ENCODE measurements around the gene ABCF2. TPM values are rescaled to one million over a fixed set of nuclear protein-coding genes. Genes with fewer than 3 reads are reported as not detected.

Gene ABCF2
- total RNA-seq, 1 experiment from 2014 or later = 55.5 TPM

DNA sequence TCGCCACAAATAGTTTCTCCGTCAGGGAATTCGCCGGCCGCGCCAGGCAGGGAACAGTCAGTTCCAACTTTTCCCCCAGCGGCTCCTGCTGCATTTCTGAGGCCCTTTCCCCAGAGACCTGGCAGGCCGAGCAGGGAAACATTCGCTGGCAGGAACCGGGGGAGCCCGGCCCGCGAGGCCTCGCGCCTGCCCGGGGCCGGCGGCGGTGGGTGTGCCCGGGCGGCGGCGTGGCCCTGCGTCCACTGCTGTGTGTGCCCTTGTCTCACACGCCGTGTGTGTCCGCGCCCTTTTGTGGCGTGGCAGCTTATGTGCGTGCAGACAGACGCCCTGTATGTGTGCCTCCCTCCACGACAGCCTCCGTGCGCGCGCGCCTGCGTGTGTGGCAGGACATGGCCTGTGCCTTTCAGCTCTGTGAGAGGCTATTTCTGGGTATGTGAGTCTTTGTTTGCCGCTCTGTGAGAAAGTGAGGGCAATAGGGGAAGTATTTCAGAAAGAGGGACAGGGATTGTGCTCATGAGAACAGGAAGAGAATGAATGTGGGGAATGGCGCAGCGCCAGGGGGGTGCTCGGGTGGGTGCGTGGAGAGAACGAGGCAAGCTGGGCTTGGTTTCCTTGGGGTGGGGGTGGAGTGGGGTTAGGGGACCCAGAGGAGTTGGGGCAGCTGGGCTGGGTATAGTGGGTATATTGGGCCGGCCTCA lies 22.2 kb upstream of the ABCF2 start:
- POLR2A ChIA-PET (ENCODE audit: unreplicated experiment) = no interaction called here
- peak; percentile 35 for DNase-seq

DNA sequence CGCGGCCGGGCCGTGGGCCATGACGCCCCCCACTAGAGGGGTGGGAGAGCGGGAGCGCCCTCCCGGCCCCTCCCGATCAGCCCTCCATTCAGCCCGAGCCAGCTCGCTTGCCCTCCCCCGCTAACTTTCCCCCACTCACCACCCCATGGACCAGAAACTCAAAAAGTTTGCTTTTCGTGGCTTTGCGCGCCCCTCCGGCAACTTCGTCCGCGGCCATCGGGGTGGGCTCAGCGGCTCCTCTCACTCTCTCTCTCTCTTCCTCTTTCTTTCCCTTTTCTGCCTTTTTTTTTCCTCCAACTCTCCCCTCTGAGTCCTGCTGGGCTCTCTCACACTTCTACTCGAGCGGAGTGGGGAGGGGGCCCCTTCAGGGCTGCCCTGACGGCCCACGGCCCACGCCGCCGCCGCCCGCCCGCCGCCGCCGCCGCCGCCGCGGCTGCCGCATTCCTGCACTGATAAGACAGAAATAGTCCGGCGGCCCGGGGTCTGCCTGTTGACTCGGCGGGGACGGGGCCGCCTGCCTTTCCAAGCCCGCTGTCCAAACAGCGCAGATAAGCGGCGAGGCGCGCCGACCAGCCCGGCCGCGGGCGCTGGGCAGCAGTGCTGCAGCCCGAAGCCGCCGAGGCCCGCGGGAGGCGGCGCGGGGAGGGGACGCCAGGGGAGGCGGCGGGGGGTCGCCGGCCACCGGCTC lies 21.5 kb upstream of the ABCF2 start, which contains the start of gene SMARCD3:
SMARCD3 (minus strand) TSS at position 349 of the 688 bp plus-strand sequence; CDS start at position 217, 132 bp downstream.
- H3K9me2 ChIP-seq (replicated peaks; ENCODE audit: low read length) = no peaks in the 10 kb centered on the region
- no peak within 1 kb of the TSS for H3K27ac ChIP-seq (ENCODE audit: low read length)
- no peak for TF ChIP-seq EZH2 (IDR thresholded peaks at IDR 0.05; ENCODE audit: low read length, unreplicated experiment)
- TF ChIP-seq, protein P1, sequence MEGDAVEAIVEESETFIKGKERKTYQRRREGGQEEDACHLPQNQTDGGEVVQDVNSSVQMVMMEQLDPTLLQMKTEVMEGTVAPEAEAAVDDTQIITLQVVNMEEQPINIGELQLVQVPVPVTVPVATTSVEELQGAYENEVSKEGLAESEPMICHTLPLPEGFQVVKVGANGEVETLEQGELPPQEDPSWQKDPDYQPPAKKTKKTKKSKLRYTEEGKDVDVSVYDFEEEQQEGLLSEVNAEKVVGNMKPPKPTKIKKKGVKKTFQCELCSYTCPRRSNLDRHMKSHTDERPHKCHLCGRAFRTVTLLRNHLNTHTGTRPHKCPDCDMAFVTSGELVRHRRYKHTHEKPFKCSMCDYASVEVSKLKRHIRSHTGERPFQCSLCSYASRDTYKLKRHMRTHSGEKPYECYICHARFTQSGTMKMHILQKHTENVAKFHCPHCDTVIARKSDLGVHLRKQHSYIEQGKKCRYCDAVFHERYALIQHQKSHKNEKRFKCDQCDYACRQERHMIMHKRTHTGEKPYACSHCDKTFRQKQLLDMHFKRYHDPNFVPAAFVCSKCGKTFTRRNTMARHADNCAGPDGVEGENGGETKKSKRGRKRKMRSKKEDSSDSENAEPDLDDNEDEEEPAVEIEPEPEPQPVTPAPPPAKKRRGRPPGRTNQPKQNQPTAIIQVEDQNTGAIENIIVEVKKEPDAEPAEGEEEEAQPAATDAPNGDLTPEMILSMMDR (conservative IDR thresholded peaks at IDR 0.05; ENCODE audit: low read depth, low read length) = no peak
- TF ChIP-seq EZH2phosphoT487 (IDR thresholded peaks at IDR 0.05; ENCODE audit: borderline replicate concordance, low read length) = no peak
- H2AFZ ChIP-seq (ENCODE audit: low read length) = peak within 1 kb of the TSS; percentile 86
- no peaks in the 10 kb centered on the region for H3K36me3 ChIP-seq (ENCODE audit: low read depth, low read length)
- peak; percentile 25 for DNase-seq
- H3F3A ChIP-seq (ENCODE audit: low read length, unreplicated experiment) = no peaks in the 10 kb centered on the region
- intact Hi-C loops (cut with micrococcal nuclease) = loop anchor here (5.0 kb wide), 1 partner anchor 54 kb away; no protein-coding TSS in a partner anchor
- H3K9ac ChIP-seq (ENCODE audit: low read length) = peak within 1 kb of the TSS; percentile 59
- ChIA-PET CTCF (no interaction called here), POLR2A (ENCODE audit: unreplicated experiment) (no interaction called here)
- peak; percentile 30 for ATAC-seq
- peak within 1 kb of the TSS; percentile 99 for H3K4me2 ChIP-seq (ENCODE audit: low read length)
- peak within 1 kb of the TSS; percentile 77 for H3K4me3 ChIP-seq (ENCODE audit: low read length)
- H3K79me2 ChIP-seq (ENCODE audit: low read length) = no peaks in the 10 kb centered on the region
- H4K20me1 ChIP-seq (ENCODE audit: low read length) = no peaks in the 10 kb centered on the region
- H3K4me1 ChIP-seq (ENCODE audit: insufficient read depth, low read length) = peaks cover 4% of the 10 kb centered on the region
- no peaks in the 10 kb centered on the region for H3K9me3 ChIP-seq (ENCODE audit: low read length)
- H3K27me3 ChIP-seq (ENCODE audit: low read length) = no peaks in the 10 kb centered on the region
- no TSS peak for BruUV-seq (replicated peaks)

More for the DNA sequence above, 22.2 kb upstream of the ABCF2 start:
- Histone ChIP-seq H3K27me3 (ENCODE audit: low read length) (no peaks in the 10 kb centered on the region), H4K20me1 (ENCODE audit: low read length) (no peaks in the 10 kb centered on the region), H3K4me3 (ENCODE audit: low read length) (peak overlapping the region; percentile 77), H3K9me3 (ENCODE audit: low read length) (no peaks in the 10 kb centered on the region), H3K9me2 (replicated peaks; ENCODE audit: low read length) (no peaks in the 10 kb centered on the region), H3K4me2 (ENCODE audit: low read length) (peak overlapping the region; percentile 99), H3K27ac (ENCODE audit: low read length) (no peak overlapping the region), H3F3A (ENCODE audit: low read length, unreplicated experiment) (no peaks in the 10 kb centered on the region), H3K79me2 (ENCODE audit: low read length) (no peaks in the 10 kb centered on the region), H3K36me3 (ENCODE audit: low read depth, low read length) (no peaks in the 10 kb centered on the region), H3K9ac (ENCODE audit: low read length) (peak overlapping the region; percentile 43; the same call in 1 of the 2 replicates), H2AFZ (ENCODE audit: low read length) (peak overlapping the region; percentile 86), H3K4me1 (ENCODE audit: insufficient read depth, low read length) (peaks cover 4% of the 10 kb centered on the region)
- TF ChIP-seq EZH2 (IDR thresholded peaks at IDR 0.05; ENCODE audit: low read length, unreplicated experiment) (no peak), EZH2phosphoT487 (IDR thresholded peaks at IDR 0.05; ENCODE audit: borderline replicate concordance, low read length) (no peak)
- TF ChIP-seq, protein P1 (conservative IDR thresholded peaks at IDR 0.05; ENCODE audit: low read depth, low read length) = no peak
- ATAC-seq = peak; percentile 46
- no TSS peak for BruUV-seq (replicated peaks)
- CTCF ChIA-PET = no interaction called here
- intact Hi-C loops (cut with micrococcal nuclease) = loop anchor here (5.0 kb wide), 1 partner anchor 53 kb away; no protein-coding TSS in a partner anchor

All from PC-3 (cell line).